PC-9 (cell line): Measurements from ENCODE around the gene PGP.

Source experiments
- EZH2 ChIP-seq: fragments of 200-600 bp; sonication (generic); IDR thresholded peaks from 2 replicates; pipeline ENCODE4 v1.8.0; 2017; ENCODE audit warnings: antibody characterized with exemption, low read depth
- TF ChIP-seq, protein P1 (sequence below): fragments of 200-600 bp; sonication (generic); conservative IDR thresholded peaks from 2 replicates; pipeline ENCODE4 v1.6.1; 2017; ENCODE audit warnings: mixed run types, antibody characterized with exemption, mild to moderate bottlenecking, moderate library complexity

DNA sequence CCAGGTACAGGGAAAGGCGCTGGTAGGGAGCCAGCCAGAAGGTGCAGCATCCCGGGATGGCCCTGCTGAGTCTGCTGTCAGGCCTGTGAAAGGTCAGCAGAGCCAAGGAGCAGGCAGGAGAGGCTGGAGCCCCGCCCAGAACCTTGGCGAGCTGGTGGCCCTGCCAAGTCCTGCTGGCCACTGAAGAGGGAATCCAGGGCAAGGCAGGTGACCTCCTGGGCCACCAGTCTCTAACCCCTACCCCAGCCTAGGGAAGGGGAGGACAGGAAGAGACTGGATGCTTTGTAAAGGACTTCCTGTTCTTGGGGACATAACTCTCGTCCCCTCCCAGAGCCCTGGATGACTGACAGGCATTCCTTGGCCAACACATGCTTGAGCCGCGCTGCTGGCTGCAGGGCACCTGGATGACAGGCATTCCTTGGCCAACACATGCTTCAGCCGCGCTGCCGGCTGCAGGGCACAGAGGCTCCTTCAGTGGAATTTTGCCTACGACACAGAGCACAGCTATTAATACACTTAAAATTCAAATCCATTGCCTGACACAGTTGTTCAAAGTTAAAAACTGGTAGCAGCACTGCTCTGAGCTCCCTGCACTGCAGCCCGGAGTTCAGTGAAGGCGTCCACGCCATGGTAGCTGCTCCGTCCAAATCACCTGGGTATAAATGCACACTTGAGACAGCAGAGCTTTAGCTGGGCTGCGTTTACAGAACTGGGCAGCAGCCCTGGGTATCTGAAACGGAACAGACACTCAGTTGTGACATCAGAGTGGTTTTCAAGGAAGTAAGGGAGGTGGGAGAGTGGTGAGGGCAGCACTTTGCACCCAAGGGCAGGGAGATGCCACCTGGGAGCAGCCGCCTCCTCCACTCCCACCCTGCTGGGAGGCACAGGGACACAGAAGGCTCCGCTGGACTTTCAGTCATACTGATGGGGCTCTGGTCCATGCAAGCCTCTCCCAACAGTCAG, 2.0 kb downstream of the PGP start:
- TF ChIP-seq, protein P1, sequence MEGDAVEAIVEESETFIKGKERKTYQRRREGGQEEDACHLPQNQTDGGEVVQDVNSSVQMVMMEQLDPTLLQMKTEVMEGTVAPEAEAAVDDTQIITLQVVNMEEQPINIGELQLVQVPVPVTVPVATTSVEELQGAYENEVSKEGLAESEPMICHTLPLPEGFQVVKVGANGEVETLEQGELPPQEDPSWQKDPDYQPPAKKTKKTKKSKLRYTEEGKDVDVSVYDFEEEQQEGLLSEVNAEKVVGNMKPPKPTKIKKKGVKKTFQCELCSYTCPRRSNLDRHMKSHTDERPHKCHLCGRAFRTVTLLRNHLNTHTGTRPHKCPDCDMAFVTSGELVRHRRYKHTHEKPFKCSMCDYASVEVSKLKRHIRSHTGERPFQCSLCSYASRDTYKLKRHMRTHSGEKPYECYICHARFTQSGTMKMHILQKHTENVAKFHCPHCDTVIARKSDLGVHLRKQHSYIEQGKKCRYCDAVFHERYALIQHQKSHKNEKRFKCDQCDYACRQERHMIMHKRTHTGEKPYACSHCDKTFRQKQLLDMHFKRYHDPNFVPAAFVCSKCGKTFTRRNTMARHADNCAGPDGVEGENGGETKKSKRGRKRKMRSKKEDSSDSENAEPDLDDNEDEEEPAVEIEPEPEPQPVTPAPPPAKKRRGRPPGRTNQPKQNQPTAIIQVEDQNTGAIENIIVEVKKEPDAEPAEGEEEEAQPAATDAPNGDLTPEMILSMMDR = no peak
- TF ChIP-seq EZH2 = no peak
